Neutrophil (primary cell): Measurements from ENCODE around the gene SLC12A9.

Source experiments
- H3K27ac ChIP-seq: fragments of 200-600 bp; sonication (generic); 2 replicates; pipeline ENCODE4 v1.5.1; 2016; ENCODE audit warnings: mild to moderate bottlenecking, moderate library complexity
- H3K27me3 ChIP-seq: fragments of 200-600 bp; sonication (generic); 2 replicates; pipeline ENCODE4 v1.6.0; 2016; ENCODE audit warnings: mild to moderate bottlenecking
- H3K36me3 ChIP-seq: fragments of 200-600 bp; sonication (generic); 2 replicates; pipeline ENCODE4 v1.5.1; 2017
- H3K4me1 ChIP-seq, 2 experiments: fragments of 200-600 bp in 1 of 2; sonication (generic) in 1 of 2; 1 replicate in 1 of 2; 2 replicates in 1 of 2; pipeline versions ENCODE4 v1.5.1 to v1.6.1; 2013 to 2016; ENCODE audit warnings: low read depth in 1 of 2, low read length in 1 of 2, mild to moderate bottlenecking in 1 of 2, moderate library complexity in 1 of 2; ENCODE audit not compliant: control insufficient read depth in 1 of 2, insufficient read depth in 1 of 2
- H3K4me3 ChIP-seq, 2 experiments: fragments of 200-600 bp in 1 of 2; sonication (generic) in 1 of 2; 1 replicate in 1 of 2; 2 replicates in 1 of 2; pipeline ENCODE4 v1.5.1; 2013 to 2016; ENCODE audit warnings: low read depth in 1 of 2, low read length in 1 of 2, mild to moderate bottlenecking in 1 of 2, moderate library complexity in 1 of 2
- H3K9me3 ChIP-seq: fragments of 200-600 bp; sonication (generic); 2 replicates; pipeline ENCODE4 v1.5.1; 2016
- CTCF ChIP-seq: fragments of 200-600 bp; sonication (generic); IDR thresholded peaks from 2 replicates; pipeline ENCODE4 v1.5.1; 2016; ENCODE audit warnings: antibody characterized with exemption

The SLC12A9 gene

GRCh38 chr7:100836812-100837098 is 15.8 kb upstream of the SLC12A9 start:
- no peak for TF ChIP-seq CTCF
- Histone ChIP-seq H3K9me3 (no peaks in the 10 kb centered on the region), H3K36me3 (no peaks in the 10 kb centered on the region), H3K4me3 (peak overlapping the region; percentile 63 to 66), H3K27me3 (peaks cover 26% of the 10 kb centered on the region), H3K27ac (no peak overlapping the region), H3K4me1 (peaks cover 9 to 10% of the 10 kb centered on the region in 2 experiments)

- TF ChIP-seq CTCF: no peak
- H3K4me3 ChIP-seq: peak overlapping the region; percentile 63 to 66
- peak overlapping the region; percentile 29 for H3K27ac ChIP-seq
- no peaks in the 10 kb centered on the region for H3K36me3 ChIP-seq
- H3K9me3 ChIP-seq: no peaks in the 10 kb centered on the region
- H3K27me3 ChIP-seq: peaks cover 21% of the 10 kb centered on the region
- peaks cover 9 to 10% of the 10 kb centered on the region in 2 experiments for H3K4me1 ChIP-seq
These were observed 15.2 kb upstream of the SLC12A9 start for GRCh38 chr7:100837099-100837836.

- Histone ChIP-seq H3K36me3 (no peaks in the 10 kb centered on the region), H3K4me1 (peaks cover 9 to 10% of the 10 kb centered on the region in 2 experiments), H3K9me3 (no peaks in the 10 kb centered on the region), H3K27ac (no peak overlapping the region), H3K27me3 (peaks cover 3% of the 10 kb centered on the region), H3K4me3 (no peak overlapping the region)
- no peak for TF ChIP-seq CTCF
These were observed 13.2 kb upstream of the SLC12A9 start for GRCh38 chr7:100839361-100839760.

GRCh38 chr7:100840470-100841100 is 11.9 kb upstream of the SLC12A9 start:
- Histone ChIP-seq H3K4me3 (no peak overlapping the region), H3K9me3 (no peaks in the 10 kb centered on the region), H3K27me3 (no peaks in the 10 kb centered on the region), H3K36me3 (no peaks in the 10 kb centered on the region), H3K27ac (no peak overlapping the region), H3K4me1 (peaks cover 9 to 10% of the 10 kb centered on the region in 2 experiments)
- no peak for TF ChIP-seq CTCF

GRCh38 chr7:100847360-100847759 is 5.2 kb upstream of the SLC12A9 start:
- peaks cover 4% of the 10 kb centered on the region for H3K27me3 ChIP-seq
- no peaks in the 10 kb centered on the region for H3K9me3 ChIP-seq
- no peak overlapping the region for H3K27ac ChIP-seq
- peaks cover 7 to 8% of the 10 kb centered on the region in 2 experiments for H3K4me1 ChIP-seq
- no peaks in the 10 kb centered on the region for H3K36me3 ChIP-seq
- TF ChIP-seq CTCF: no peak
- H3K4me3 ChIP-seq: no peak overlapping the region
